Gastroesophageal sphincter (tissue), 3 donors: ENCODE results near the gene CDKAL1.

Source experiments
- POLR2A ChIP-seq, 2 donors: fragments of 450-650 bp; IDR thresholded peaks; one replicate each; pipeline ENCODE4 v1.6.1; 2017; ENCODE audit warnings: antibody characterized with exemption in 2 of 2, mild to moderate bottlenecking in 2 of 2, moderate library complexity in 1 of 2
- TF ChIP-seq, protein P1 (sequence below), 4 experiments: fragments of 200-600 bp in 2 of 4; fragments of 450-650 bp in 2 of 4; sonication (generic) in 1 of 4; IDR thresholded peaks; one replicate each; pipeline ENCODE4 v1.5.1; 2017 to 2019; ENCODE audit warnings: antibody characterized with exemption in 4 of 4, mild to moderate bottlenecking in 2 of 4, moderate library complexity in 2 of 4

GRCh38 chr6:21278375-21278745 lies 744.1 kb downstream of the CDKAL1 start:
- TF ChIP-seq, protein P1, sequence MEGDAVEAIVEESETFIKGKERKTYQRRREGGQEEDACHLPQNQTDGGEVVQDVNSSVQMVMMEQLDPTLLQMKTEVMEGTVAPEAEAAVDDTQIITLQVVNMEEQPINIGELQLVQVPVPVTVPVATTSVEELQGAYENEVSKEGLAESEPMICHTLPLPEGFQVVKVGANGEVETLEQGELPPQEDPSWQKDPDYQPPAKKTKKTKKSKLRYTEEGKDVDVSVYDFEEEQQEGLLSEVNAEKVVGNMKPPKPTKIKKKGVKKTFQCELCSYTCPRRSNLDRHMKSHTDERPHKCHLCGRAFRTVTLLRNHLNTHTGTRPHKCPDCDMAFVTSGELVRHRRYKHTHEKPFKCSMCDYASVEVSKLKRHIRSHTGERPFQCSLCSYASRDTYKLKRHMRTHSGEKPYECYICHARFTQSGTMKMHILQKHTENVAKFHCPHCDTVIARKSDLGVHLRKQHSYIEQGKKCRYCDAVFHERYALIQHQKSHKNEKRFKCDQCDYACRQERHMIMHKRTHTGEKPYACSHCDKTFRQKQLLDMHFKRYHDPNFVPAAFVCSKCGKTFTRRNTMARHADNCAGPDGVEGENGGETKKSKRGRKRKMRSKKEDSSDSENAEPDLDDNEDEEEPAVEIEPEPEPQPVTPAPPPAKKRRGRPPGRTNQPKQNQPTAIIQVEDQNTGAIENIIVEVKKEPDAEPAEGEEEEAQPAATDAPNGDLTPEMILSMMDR (IDR thresholded peaks at IDR 0.05): no peak
- TF ChIP-seq POLR2A (IDR thresholded peaks at IDR 0.05): no peak
